HG03354 (cell line): Measurements from ENCODE around the gene NVL.

Experiments used
- ATAC-seq: cut with Tn5 transposase; IDR thresholded peaks from one replicate; pipeline ENCODE4 v1.9.1; 2021; ENCODE audit warnings: mild to moderate bottlenecking; ENCODE audit not compliant: unreplicated experiment, poor library complexity, severe bottlenecking

The NVL gene

GRCh38 chr1:224294775-224295174, 35.2 kb downstream of the NVL start:
- no peak for ATAC-seq

GRCh38 chr1:224292419-224292818, 37.6 kb downstream of the NVL start:
- ATAC-seq, result no peak

- no peak for ATAC-seq
These were observed 40.6 kb downstream of the NVL start for GRCh38 chr1:224289396-224289795.

- no peak for ATAC-seq
These were observed 42.3 kb downstream of the NVL start for GRCh38 chr1:224287714-224288113.

GRCh38 chr1:224282140-224282539, 47.8 kb downstream of the NVL start:
- ATAC-seq, result no peak

GRCh38 chr1:224276771-224277487, 53.0 kb downstream of the NVL start:
- no peak for ATAC-seq

GRCh38 chr1:224274970-224275626, 54.9 kb downstream of the NVL start:
- ATAC-seq, result no peak

- no peak for ATAC-seq
These were observed 56.3 kb downstream of the NVL start for GRCh38 chr1:224273641-224274040.

- ATAC-seq, result no peak
These were observed 58.9 kb downstream of the NVL start for GRCh38 chr1:224271106-224271505.

- no peak for ATAC-seq
These were observed 62.0 kb downstream of the NVL start for GRCh38 chr1:224267925-224268324.

- no peak for ATAC-seq
These were observed 62.8 kb downstream of the NVL start for GRCh38 chr1:224266915-224267856.

- peak; percentile 57 for ATAC-seq
These were observed 63.7 kb downstream of the NVL start for GRCh38 chr1:224266105-224266914.

GRCh38 chr1:224264321-224264720, 65.7 kb downstream of the NVL start:
- ATAC-seq, result no peak

- ATAC-seq, result no peak
These were observed 67.5 kb downstream of the NVL start for GRCh38 chr1:224262373-224263054.

- no peak for ATAC-seq
These were observed 70.0 kb downstream of the NVL start for GRCh38 chr1:224259986-224260385.

- no peak for ATAC-seq
These were observed 71.6 kb downstream of the NVL start for GRCh38 chr1:224258351-224258750.

- no peak for ATAC-seq
These were observed 73.3 kb downstream of the NVL start for GRCh38 chr1:224256640-224257039.

GRCh38 chr1:224253721-224254120, 76.3 kb downstream of the NVL start:
- ATAC-seq, result no peak

- ATAC-seq, result no peak
These were observed 77.5 kb downstream of the NVL start for GRCh38 chr1:224252479-224252878.
